ENCODE data around the gene HINT3. TPM values are rescaled to one million over a fixed set of nuclear protein-coding genes. Genes with fewer than 3 reads are reported as not detected.

Gene HINT3
- polyA plus RNA-seq, 1 donor (not counting 4 experiments of a cell fraction or from before 2014, with no cell fraction given), result 3.9 TPM

DNA sequence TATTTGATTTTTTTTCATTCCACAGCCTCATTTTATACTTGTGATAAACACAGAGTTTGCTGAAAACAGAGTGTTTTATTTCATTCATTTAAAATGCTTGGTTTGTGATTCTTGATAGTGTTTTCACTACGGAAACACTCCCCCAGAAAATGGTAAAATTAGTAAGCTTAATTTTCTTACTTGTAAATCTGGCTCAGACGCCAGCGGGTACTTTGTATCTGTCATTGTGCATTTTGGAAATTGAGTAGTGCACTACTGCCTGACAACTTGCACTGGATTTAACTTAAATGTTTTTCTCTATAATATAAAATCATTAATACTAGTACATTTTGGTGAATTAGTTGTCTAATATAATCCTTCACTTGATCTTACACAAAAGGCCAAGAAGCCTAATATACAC is 37.0 kb upstream of the HINT3 start:
- Histone ChIP-seq H3K27me3 (ENCODE audit: control insufficient read depth, extremely low read depth, insufficient read depth, low read length) (no peaks in the 10 kb centered on the region), H3K4me2 (ENCODE audit: control insufficient read depth, extremely low read depth, insufficient read depth, low read depth, low read length) (peak overlapping the region; percentile 89), H3K79me2 (ENCODE audit: control insufficient read depth, insufficient read depth, low read length) (no peaks in the 10 kb centered on the region), H3K27ac (ENCODE audit: control insufficient read depth, insufficient read depth, low read length) (peak overlapping the region; percentile 89), H3K9ac (ENCODE audit: control insufficient read depth, extremely low read depth, insufficient read depth, low read length) (peak overlapping the region; percentile 84), H2AFZ (ENCODE audit: control insufficient read depth, low read length) (no peak overlapping the region), H3K9me1 (ENCODE audit: control insufficient read depth, extremely low read depth, insufficient read depth, low read length) (no peaks in the 10 kb centered on the region), H3K36me3 (ENCODE audit: control insufficient read depth in 2 of 2, extremely low read depth in 1 of 2, insufficient read depth in 2 of 2, low read length in 2 of 2) (peaks cover 3 to 13% of the 10 kb centered on the region in 2 experiments), H3K4me3 (ENCODE audit: control insufficient read depth in 2 of 3, extremely low read depth in 1 of 3, insufficient read depth in 2 of 3, low read depth in 1 of 3, low read length in 3 of 3) (peak overlapping the region; percentile 29 to 72 (median 66)), H3K4me1 (ENCODE audit: control insufficient read depth, extremely low read depth, insufficient read depth, low read length) (peaks cover 26% of the 10 kb centered on the region), H3K9me3 (ENCODE audit: control insufficient read depth, low read depth, low read length) (no peaks in the 10 kb centered on the region), H4K20me1 (ENCODE audit: control insufficient read depth, extremely low read depth, insufficient read depth, low read length) (no peaks in the 10 kb centered on the region)
- FAIRE-seq (no peak), DNase-seq (ENCODE audit: low read depth, low spot score) (no peak)
- dilution Hi-C loops (cut with MboI; ENCODE audit: extremely low pct_ligation_motif_present, low sequenced_read_pairs), result no loop called here
- TF ChIP-seq, protein P1, sequence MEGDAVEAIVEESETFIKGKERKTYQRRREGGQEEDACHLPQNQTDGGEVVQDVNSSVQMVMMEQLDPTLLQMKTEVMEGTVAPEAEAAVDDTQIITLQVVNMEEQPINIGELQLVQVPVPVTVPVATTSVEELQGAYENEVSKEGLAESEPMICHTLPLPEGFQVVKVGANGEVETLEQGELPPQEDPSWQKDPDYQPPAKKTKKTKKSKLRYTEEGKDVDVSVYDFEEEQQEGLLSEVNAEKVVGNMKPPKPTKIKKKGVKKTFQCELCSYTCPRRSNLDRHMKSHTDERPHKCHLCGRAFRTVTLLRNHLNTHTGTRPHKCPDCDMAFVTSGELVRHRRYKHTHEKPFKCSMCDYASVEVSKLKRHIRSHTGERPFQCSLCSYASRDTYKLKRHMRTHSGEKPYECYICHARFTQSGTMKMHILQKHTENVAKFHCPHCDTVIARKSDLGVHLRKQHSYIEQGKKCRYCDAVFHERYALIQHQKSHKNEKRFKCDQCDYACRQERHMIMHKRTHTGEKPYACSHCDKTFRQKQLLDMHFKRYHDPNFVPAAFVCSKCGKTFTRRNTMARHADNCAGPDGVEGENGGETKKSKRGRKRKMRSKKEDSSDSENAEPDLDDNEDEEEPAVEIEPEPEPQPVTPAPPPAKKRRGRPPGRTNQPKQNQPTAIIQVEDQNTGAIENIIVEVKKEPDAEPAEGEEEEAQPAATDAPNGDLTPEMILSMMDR (optimal IDR thresholded peaks at IDR 0.05 in 1 of 3, IDR thresholded peaks at IDR 0.05 in 1 of 3, conservative IDR thresholded peaks at IDR 0.05 in 1 of 3; ENCODE audit: extremely low read depth in 1 of 3, insufficient read depth in 2 of 3, low read length in 3 of 3), result no peak
- TF ChIP-seq EZH2 (IDR thresholded peaks at IDR 0.05; ENCODE audit: low read length), result no peak

DNA sequence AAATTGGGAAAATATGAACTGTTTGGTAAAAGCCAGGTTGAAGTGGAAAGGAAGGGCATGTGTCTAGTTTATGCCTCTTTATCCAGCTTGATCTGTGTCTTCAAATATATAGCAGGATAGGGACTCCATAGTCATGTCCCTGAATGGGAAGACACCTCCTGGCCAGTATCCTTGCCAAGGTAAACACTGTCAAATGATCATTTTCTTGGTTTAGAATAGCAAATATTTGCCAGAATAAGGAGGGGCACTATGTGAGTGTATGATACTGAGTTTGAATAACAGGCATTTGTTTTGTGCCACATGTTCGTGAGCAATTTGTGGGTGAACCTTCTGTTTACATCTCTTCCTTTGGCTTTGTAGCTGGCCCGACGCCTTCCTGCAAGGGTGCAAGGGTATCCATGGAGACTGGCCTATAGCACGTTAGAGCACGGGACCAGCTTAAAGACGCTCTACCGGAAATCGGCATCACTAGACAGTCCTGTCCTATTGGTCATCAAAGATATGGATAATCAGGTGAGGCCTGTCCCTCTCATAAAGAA is 34.2 kb upstream of the HINT3 start:
- dilution Hi-C loops (cut with MboI; ENCODE audit: extremely low pct_ligation_motif_present, low sequenced_read_pairs), result no loop called here
- Histone ChIP-seq H3K27me3 (ENCODE audit: control insufficient read depth, extremely low read depth, insufficient read depth, low read length) (no peaks in the 10 kb centered on the region), H3K27ac (ENCODE audit: control insufficient read depth, insufficient read depth, low read length) (no peak overlapping the region), H3K79me2 (ENCODE audit: control insufficient read depth, insufficient read depth, low read length) (no peaks in the 10 kb centered on the region), H4K20me1 (ENCODE audit: control insufficient read depth, extremely low read depth, insufficient read depth, low read length) (no peaks in the 10 kb centered on the region), H3K4me2 (ENCODE audit: control insufficient read depth, extremely low read depth, insufficient read depth, low read depth, low read length) (no peak overlapping the region), H3K4me1 (ENCODE audit: control insufficient read depth, extremely low read depth, insufficient read depth, low read length) (peaks cover 32% of the 10 kb centered on the region), H3K9ac (ENCODE audit: control insufficient read depth, extremely low read depth, insufficient read depth, low read length) (no peak overlapping the region), H3K36me3 (ENCODE audit: control insufficient read depth in 2 of 2, extremely low read depth in 1 of 2, insufficient read depth in 2 of 2, low read length in 2 of 2) (peaks cover 4 to 14% of the 10 kb centered on the region in 2 experiments), H2AFZ (ENCODE audit: control insufficient read depth, low read length) (no peak overlapping the region), H3K9me1 (ENCODE audit: control insufficient read depth, extremely low read depth, insufficient read depth, low read length) (no peaks in the 10 kb centered on the region), H3K4me3 (ENCODE audit: control insufficient read depth in 2 of 3, extremely low read depth in 1 of 3, insufficient read depth in 2 of 3, low read depth in 1 of 3, low read length in 3 of 3) (no peak overlapping the region), H3K9me3 (ENCODE audit: control insufficient read depth, low read depth, low read length) (no peaks in the 10 kb centered on the region)
- TF ChIP-seq, protein P1 (optimal IDR thresholded peaks at IDR 0.05 in 1 of 3, IDR thresholded peaks at IDR 0.05 in 1 of 3, conservative IDR thresholded peaks at IDR 0.05 in 1 of 3; ENCODE audit: extremely low read depth in 1 of 3, insufficient read depth in 2 of 3, low read length in 3 of 3), result no peak
- TF ChIP-seq EZH2 (IDR thresholded peaks at IDR 0.05; ENCODE audit: low read length), result no peak
- DNase-seq (ENCODE audit: low read depth, low spot score), result no peak
- no peak for FAIRE-seq

Data from keratinocyte (primary cell).